H7 (cell line): Measurements from ENCODE around the gene TMEM129. TPM values are rescaled to one million over a fixed set of nuclear protein-coding genes. Genes with fewer than 3 reads are reported as not detected.

Source experiments
- DNase-seq: peaks from one replicate; pipeline ENCODE4 v3.0.0; 2012
- H3K27me3 ChIP-seq: 2 replicates; pipeline ENCODE4 v1.6.0; 2011; ENCODE audit warnings: mild to moderate bottlenecking, low read length; ENCODE audit not compliant: control insufficient read depth, insufficient read depth
- H3K36me3 ChIP-seq: replicated peaks from 2 replicates; pipeline ENCODE4 v1.5.1; 2011; ENCODE audit warnings: low read length; ENCODE audit not compliant: control insufficient read depth, insufficient read depth
- H3K4me3 ChIP-seq: 2 replicates; pipeline ENCODE4 v1.5.1; 2011; ENCODE audit warnings: low read depth, mild to moderate bottlenecking, control low read depth, low read length, moderate library complexity; ENCODE audit not compliant: insufficient read depth
- total RNA-seq: library from RNA; depleted of rRNA; stranded (reverse); fragments of >200 nt; shearing (Covaris generic); gene quantifications from 2 replicates; pipeline ENCODE4 v1.2.3, GENCODE V29; 2014

TMEM129 gene
- total RNA-seq, 1 experiment from 2014 or later: 69.7 TPM

DNA sequence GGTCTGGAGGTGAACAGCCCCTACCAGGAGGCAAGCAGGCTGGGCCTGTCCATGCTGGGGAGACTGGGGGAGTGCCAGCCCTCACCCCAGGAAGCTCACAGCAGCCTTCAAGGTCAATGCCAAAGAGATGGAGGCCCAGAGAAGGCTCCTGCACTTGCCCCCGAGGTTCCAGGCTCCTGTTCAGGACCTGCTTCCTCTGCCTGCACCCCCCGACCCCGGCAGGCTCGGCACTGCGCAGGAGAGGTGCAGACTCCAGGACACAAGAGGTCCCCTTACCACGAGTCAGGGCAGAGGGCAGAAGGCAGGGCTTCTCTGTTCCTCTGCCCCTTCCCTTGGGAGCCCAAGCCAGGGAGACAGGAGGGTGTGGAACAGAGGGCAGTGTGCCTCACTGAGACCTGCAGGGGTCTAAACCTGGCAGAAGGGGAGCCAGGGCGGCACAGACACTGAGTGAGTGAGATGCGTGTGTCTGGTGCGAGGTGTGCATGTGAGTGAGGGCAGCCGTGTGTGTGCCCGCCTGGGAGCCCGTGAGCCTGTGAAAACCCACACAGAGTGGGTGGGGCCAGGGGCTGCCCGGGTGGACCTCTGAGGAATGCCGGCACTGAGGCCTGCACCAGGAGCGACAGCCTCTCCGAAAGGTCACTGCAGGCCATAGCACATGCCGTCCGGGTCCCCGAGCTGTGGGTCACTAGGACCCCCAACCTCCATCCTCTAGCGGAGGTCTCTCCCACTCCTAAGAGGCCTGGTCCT, 41.3 kb upstream of the TMEM129 start:
- Histone ChIP-seq H3K36me3 (no peaks in the 10 kb centered on the region), H3K4me3 (no peak overlapping the region), H3K27me3 (peaks cover 1% of the 10 kb centered on the region; the same call in 1 of the 2 replicates)
- DNase-seq: peak; percentile 65

DNA sequence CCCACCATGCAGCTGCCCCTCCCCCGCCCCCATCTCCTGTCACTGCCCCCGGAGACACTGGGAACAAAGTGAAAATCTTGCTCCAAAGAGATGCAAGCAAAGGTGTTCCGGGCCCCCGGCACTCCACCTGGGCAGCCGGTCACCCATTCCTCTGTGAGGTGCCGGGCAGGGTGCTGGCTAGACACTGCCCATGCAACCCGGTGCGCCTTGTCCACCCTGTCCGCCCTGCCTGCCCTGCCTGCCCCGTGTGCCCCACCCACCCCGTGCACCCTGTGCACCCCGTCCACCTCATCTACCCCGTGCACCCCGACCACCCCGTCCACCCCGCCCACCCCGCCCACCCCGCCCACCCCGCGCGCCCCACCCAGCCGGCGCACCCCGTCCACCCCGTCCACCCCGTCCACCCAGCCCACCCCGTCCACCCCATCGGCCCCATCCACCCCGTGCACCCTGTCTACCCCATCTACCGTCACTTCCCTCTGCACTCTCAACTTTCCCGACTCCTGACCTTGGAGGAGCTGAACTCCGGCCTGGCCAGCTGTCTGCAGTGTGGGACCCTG, 40.1 kb upstream of the TMEM129 start:
- DNase-seq: no peak
- Histone ChIP-seq H3K4me3 (no peak overlapping the region), H3K36me3 (no peaks in the 10 kb centered on the region)

DNA sequence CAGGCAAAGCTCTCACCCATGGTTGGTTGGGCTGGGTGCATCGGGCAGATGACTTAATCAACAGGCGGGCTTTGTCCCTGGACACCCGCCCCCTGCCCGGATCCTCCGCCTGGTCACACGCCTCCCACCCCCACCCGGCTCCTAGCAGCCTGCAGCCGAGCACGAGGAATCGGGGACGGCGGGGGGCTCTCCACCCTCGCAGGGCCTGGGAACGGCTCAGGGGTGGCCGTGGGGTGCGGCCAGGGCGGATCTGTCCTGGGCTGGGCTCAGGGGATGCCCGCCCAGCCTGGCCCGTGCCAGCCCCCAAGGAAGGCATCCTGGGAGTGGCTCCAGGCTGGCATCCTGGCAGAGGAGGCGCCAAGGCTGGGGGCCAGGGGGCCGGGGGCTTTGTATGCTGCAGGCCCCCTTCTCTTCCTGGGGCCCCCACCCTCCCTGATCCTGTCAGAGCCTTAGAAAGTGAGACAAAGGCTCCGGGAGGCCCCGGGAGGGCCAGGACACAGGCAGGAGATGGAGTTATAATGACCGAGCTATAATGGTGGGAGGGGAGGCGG, 39.5 kb upstream of the TMEM129 start:
- no peak overlapping the region for H3K4me3 ChIP-seq
- no peaks in the 10 kb centered on the region for H3K27me3 ChIP-seq
- H3K36me3 ChIP-seq: no peaks in the 10 kb centered on the region
- peak; percentile 84 for DNase-seq

More for the DNA sequence above, 40.1 kb upstream of the TMEM129 start:
- peaks cover 1% of the 10 kb centered on the region; the same call in 1 of the 2 replicates for H3K27me3 ChIP-seq

DNA sequence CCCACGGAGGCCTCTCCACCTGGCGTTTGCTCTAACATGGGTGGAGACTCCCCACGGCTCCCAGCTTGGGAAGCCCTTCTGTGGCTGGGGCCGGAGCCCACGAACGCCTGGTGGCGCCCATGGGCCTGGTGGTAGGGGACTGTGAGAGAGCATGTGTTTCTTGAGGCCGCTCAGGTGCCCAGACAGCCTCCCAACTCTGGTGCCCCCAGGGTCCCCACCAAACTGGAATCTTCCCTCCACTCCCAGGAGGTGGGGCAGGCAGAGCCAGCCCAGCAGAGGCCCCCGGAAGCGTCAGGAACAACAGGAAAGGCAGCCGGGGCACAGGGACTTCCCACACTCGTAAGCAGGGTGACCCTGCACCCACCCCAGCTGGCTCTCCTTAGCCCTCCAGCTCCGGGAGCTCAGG, 38.7 kb upstream of the TMEM129 start:
- H3K27me3 ChIP-seq: no peaks in the 10 kb centered on the region
- peak; percentile 76 for DNase-seq
- no peaks in the 10 kb centered on the region for H3K36me3 ChIP-seq
- H3K4me3 ChIP-seq: no peak overlapping the region

DNA sequence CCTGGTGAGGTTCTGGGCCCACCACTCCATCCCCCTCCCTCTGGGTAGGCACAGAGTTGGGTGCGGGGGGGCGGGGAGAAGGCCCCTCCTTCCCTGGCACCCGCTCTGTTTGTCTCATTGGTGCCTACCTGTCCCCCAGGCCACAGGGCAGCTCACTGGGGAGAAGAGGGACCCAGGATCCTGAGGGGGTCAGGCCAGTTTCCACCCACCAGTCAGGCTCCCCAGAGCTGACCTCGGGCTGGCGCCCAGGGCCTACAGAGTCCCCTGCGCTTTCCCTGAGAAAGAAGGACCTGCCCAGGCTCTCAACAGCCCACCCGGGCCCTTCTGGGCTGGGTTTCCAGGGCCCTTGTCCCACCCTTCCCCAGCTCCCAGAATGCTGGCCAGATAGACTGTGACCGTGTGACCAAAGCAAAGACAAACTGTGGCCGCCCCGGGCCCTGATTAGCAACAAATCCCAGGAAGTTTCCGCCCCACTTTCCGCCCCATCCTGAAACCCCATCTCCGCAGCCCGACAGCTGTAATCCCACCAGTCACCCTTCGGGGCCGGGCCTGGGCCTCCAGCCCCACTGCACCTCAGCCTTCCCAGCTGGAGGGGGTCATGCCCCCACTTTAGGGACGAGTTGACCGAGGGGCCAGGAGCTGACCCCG, 38.2 kb upstream of the TMEM129 start:
- Histone ChIP-seq H3K36me3 (no peaks in the 10 kb centered on the region), H3K4me3 (no peak overlapping the region), H3K27me3 (no peaks in the 10 kb centered on the region)
- DNase-seq: peak; percentile 82

DNA sequence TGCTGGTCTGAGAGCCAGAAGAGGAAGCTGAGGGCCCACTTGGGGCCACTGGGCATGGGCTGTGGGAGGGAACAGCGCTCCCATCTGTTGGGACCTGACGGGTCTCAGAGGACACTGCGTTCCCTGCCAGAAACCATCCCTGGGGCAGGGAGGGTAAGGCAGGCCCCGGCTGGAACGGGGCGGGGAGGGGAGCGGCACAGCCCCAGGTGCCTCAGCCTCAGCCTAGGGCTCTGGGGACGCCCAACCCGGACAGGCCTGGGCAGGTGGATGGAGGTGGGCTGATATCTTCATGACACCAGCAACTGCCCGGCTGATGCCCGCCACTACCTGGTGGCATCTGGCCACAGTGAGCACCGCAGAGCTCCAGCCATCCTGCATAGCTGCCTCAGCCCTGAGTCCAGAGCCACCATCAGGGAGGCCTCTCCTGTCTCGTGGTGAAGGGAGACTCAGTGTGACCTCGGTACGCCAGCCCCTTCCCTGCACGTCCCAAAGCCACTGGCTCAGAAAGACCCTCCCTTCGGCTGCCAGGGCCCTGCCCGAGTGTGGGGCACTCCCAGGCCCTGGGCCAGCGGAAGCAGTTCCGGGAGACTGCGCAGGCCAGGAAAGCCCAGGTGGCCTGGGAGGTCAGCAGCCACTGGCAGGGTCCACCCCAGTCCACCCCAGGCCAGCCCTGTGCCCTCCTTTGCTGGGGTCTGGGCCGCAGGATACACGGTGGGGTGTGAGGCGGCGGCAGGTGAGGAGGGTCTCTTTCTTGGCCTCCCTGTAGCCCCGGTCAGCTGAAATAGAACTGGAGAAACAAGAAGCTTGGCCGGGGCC, 37.4 kb upstream of the TMEM129 start:
- H3K27me3 ChIP-seq: no peaks in the 10 kb centered on the region
- H3K4me3 ChIP-seq: no peak overlapping the region
- H3K36me3 ChIP-seq: no peaks in the 10 kb centered on the region
- DNase-seq: no peak

DNA sequence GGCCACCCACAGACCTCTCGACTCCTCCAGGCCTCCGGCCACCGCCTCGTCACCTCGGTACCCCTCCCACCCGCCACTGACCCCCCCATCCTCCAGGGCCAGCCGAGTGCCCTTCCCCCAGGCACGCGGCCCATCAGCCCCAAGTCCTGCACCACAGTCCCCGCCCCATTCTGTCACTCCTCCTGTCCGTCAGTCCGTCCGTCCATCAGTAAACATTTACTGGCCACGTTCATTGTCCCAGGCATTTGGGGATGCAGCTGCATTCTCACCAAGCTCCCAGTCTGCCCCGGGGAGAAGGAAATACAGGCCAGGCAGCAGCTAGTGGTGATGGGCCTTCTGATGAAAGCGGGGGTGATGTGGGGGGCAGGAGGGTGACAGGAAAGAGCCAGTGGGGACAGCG, 36.7 kb upstream of the TMEM129 start:
- DNase-seq: no peak
- H3K27me3 ChIP-seq: no peaks in the 10 kb centered on the region
- no peak overlapping the region for H3K4me3 ChIP-seq
- no peaks in the 10 kb centered on the region for H3K36me3 ChIP-seq

DNA sequence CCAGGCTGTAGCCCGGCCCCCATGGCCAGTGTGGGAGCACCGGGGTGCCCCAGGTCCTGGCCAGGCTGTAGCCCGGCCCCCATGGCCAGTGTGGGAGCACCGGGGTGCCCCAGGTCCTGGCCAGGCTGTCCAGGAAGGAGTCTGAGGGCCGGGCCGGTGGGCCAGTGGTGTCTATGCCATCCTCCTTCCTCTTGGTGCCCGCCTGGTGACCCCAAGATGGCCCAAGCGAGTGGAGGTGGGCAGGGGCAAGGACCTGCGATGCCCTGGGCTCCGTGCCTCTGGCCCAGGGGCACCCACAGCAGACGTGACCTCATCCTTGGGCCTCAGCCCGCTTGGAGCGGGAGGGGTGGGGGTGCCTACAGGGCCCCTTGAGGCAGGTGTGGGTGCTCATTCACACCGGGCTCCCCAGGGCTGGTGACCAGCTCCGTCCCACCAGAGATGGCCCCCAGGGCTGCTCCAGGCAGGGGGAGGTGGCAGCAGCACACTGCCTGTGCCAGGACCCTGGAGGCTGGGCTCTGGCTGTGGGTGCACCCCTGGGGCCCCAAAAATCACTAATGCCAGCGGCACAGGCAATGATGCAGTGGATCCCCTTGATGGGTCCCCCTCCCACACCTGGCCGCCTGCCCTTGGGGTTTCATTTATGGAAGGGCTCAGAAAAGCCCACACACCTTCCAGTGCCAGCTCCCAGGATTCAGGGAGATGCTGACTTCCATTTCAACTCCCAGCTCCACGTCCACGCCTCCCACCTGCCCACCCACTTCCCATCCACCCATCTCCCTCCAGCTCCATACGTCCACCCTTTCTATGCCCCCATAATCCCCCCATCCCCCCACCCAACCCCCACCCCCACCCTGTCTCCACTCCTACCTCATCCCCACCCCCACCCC, 36.0 kb upstream of the TMEM129 start:
- Histone ChIP-seq H3K4me3 (no peak overlapping the region), H3K36me3 (no peaks in the 10 kb centered on the region), H3K27me3 (no peaks in the 10 kb centered on the region)
- no peak for DNase-seq

DNA sequence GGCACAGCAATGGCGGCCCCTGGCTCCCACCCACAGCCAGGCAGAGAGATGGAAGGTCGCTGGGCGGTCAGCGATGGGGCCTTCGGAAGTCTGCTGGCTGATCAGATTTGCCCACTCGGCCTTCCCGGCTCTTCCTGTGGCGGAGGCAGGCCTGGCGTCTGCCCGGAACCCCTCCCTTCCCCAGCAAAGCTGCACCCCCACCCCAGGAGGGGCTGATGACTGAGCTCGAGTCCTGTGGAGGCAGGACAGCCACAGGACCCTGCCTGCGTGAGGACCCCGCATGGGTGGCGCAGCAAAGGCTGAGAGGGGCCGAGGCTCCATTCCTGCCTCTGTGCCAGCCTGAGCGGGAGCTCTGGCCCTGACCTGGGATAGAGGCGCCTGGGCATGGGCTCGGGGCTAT, 35.0 kb upstream of the TMEM129 start:
- no peak overlapping the region for H3K4me3 ChIP-seq
- no peak for DNase-seq
- H3K27me3 ChIP-seq: no peaks in the 10 kb centered on the region
- no peaks in the 10 kb centered on the region for H3K36me3 ChIP-seq

DNA sequence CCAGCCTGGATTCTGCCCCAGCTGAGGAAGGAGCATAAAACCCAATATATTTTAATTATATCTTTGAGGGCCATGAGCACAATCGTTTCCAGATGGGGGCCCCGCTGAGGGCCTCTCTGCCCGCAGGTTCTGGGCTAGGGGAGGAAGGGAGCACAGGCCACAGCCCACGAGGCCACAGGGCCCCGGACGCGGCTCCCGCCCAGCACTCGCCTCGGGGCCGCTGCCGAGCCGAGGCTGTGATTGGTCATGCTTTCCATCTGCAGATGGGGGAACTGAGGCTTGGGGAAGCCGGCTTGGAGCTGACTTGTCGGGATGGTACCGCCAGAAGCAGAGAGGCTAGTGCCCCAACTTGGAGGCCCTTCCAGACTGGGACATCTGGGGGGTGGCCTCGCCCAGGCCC, 34.2 kb upstream of the TMEM129 start:
- H3K27me3 ChIP-seq: no peaks in the 10 kb centered on the region
- no peak overlapping the region for H3K4me3 ChIP-seq
- DNase-seq: no peak
- H3K36me3 ChIP-seq: no peaks in the 10 kb centered on the region

DNA sequence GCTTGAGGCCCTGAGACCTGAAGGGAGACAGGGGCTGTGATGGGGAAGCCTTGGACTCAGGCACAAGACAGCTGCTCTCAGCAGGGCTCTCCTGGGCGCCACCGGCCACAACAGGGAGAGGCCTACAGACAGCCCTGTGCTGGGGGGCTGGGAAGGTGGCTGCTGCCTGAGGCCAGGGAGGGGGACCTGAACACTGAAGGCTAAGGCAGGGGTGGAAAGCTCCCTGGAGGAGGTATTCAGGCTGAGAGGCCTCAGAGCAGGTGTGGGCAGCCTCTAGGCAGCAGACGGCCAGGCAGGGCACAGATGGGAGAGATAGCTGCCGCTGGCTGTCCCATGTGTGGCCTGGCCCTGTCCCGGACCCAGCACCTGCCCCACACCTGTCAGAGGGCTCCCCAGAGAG, 33.2 kb upstream of the TMEM129 start:
- no peaks in the 10 kb centered on the region for H3K36me3 ChIP-seq
- H3K4me3 ChIP-seq: no peak overlapping the region
- DNase-seq: no peak

DNA sequence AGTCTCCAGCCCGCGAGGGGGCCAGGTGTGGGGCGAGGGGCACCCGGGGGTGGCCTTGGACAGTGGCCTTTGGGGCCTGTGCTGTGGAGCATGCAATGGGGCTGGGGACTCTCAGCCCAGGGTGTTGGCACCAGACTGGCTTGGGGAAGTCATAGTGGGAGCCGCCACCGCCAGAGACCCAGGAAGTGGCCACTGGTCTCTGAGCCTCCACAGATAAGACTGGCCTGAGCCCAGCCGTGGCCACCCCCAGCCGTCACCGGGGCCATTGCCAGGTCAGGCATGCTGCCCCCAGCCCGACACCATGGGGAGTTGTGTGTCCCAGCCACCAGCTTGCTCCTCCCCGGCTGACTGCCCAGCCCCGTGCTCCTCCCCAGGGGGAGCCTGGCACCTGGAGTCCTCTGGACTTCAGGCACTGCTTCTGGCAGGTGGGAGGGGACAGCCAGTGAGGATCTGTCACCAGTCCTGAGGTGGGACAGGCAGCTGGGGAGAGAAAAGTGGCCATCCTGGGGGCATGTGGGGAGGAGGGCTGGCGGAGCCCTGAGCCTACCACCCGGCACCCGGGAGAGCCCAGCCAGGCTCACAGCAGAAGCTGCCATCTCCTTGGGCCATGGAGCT, 32.7 kb upstream of the TMEM129 start:
- Histone ChIP-seq H3K27me3 (no peaks in the 10 kb centered on the region), H3K36me3 (no peaks in the 10 kb centered on the region), H3K4me3 (no peak overlapping the region)
- DNase-seq: no peak

More for the DNA sequence above, 33.2 kb upstream of the TMEM129 start:
- H3K27me3 ChIP-seq: no peaks in the 10 kb centered on the region

DNA sequence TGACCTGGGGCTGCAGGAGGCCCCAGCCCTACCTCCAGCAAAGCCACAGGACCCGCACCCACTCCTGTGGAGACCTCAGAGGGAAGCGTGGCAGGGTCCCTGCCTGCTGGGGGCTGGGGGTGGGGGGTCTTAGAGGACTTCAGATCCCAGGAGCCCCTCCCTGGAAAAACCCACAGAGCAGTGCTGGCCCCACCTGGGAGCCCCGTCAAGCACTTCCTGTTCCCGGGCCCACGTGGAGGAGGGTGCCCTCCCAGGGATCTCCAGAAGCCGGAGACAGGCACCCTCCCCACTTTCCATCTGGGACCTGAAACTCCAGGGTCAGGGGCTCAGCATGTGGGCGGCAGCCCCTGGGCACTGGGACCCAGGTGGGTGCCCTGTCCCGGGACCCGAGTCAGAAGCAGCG, 32.2 kb upstream of the TMEM129 start:
- no peak for DNase-seq
- no peaks in the 10 kb centered on the region for H3K27me3 ChIP-seq
- no peak overlapping the region for H3K4me3 ChIP-seq
- H3K36me3 ChIP-seq: no peaks in the 10 kb centered on the region
